ENCODE data around the gene EIF2AK2. TPM values are rescaled to one million over a fixed set of nuclear protein-coding genes. Genes with fewer than 3 reads are reported as not detected.

Gene EIF2AK2
- total RNA-seq, 1 donor from 2014 or later: 57.1 TPM

- intact Hi-C loops (cut with DNase I): no loop called here
- H3K4me3 ChIP-seq: no peak overlapping the region
- no peaks in the 10 kb centered on the region for H3K4me1 ChIP-seq
- DNase-seq (no peak), ATAC-seq (no peak)
- no peaks in the 10 kb centered on the region for H3K27me3 ChIP-seq
- TF ChIP-seq, protein P1, sequence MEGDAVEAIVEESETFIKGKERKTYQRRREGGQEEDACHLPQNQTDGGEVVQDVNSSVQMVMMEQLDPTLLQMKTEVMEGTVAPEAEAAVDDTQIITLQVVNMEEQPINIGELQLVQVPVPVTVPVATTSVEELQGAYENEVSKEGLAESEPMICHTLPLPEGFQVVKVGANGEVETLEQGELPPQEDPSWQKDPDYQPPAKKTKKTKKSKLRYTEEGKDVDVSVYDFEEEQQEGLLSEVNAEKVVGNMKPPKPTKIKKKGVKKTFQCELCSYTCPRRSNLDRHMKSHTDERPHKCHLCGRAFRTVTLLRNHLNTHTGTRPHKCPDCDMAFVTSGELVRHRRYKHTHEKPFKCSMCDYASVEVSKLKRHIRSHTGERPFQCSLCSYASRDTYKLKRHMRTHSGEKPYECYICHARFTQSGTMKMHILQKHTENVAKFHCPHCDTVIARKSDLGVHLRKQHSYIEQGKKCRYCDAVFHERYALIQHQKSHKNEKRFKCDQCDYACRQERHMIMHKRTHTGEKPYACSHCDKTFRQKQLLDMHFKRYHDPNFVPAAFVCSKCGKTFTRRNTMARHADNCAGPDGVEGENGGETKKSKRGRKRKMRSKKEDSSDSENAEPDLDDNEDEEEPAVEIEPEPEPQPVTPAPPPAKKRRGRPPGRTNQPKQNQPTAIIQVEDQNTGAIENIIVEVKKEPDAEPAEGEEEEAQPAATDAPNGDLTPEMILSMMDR (IDR thresholded peaks at IDR 0.05): no peak
- H3K27ac ChIP-seq: no peak overlapping the region
- peaks cover 86% of the 10 kb centered on the region for H3K36me3 ChIP-seq
- H3K9me3 ChIP-seq: no peaks in the 10 kb centered on the region
Observed at GRCh38 chr2:37109523-37109922, 47.3 kb downstream of the EIF2AK2 start.

GRCh38 chr2:37105150-37105549 is 51.6 kb downstream of the EIF2AK2 start:
- Histone ChIP-seq H3K27me3 (no peaks in the 10 kb centered on the region), H3K27ac (no peak overlapping the region), H3K4me1 (no peaks in the 10 kb centered on the region), H3K4me3 (no peak overlapping the region), H3K36me3 (peaks cover 84% of the 10 kb centered on the region), H3K9me3 (no peaks in the 10 kb centered on the region)
- TF ChIP-seq, protein P1 (IDR thresholded peaks at IDR 0.05): no peak
- ATAC-seq: no peak
- intact Hi-C loops (cut with DNase I): no loop called here
- no peak for DNase-seq

DNA sequence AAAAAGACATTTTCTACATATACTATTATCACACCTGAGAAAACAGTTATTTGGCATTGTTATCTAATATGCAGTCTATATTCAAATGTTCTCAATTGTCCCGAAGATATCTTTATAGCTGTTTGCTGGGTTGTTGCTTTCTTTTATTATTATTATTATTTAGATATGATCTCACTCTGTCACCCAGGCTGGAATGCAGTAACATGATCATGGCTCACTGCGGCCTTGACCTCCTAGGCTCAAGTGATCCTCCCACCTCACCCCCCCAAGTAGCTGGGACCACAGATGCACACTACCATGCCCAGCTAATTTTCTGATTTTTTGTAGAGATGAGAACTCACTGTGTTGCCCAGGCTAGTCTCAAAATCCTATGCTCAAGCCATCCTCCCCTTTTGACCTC is 52.6 kb downstream of the EIF2AK2 start:
- ATAC-seq (no peak), DNase-seq (no peak)
- H3K9me3 ChIP-seq: no peaks in the 10 kb centered on the region
- no peak overlapping the region for H3K27ac ChIP-seq
- peaks cover 79% of the 10 kb centered on the region for H3K36me3 ChIP-seq
- no peak overlapping the region for H3K4me3 ChIP-seq
- intact Hi-C loops (cut with DNase I): no loop called here
- H3K4me1 ChIP-seq: no peaks in the 10 kb centered on the region
- TF ChIP-seq, protein P1 (IDR thresholded peaks at IDR 0.05): no peak
- no peaks in the 10 kb centered on the region for H3K27me3 ChIP-seq

DNA sequence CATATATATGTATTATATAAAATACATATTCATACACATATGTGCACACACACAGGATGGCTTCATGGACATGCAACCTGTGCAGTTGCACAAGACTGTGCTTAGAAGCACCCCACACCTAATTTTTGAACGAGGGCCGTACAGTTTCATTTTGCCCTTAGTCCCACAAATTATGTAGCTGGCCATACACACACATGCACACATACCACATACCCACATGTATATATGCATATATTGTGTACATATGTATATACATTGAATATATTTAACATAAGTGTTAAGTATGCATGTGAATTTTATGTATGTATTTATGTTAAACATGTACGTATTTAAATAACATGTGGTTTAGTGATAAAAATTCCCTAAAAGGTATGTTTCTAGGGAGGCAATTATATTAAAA is 54.2 kb downstream of the EIF2AK2 start:
- intact Hi-C loops (cut with DNase I): no loop called here
- Histone ChIP-seq H3K27ac (no peak overlapping the region), H3K4me1 (no peaks in the 10 kb centered on the region), H3K27me3 (no peaks in the 10 kb centered on the region), H3K36me3 (peaks cover 74% of the 10 kb centered on the region), H3K9me3 (no peaks in the 10 kb centered on the region), H3K4me3 (no peak overlapping the region)
- DNase-seq (no peak), ATAC-seq (no peak)
- TF ChIP-seq, protein P1 (IDR thresholded peaks at IDR 0.05): no peak

DNA sequence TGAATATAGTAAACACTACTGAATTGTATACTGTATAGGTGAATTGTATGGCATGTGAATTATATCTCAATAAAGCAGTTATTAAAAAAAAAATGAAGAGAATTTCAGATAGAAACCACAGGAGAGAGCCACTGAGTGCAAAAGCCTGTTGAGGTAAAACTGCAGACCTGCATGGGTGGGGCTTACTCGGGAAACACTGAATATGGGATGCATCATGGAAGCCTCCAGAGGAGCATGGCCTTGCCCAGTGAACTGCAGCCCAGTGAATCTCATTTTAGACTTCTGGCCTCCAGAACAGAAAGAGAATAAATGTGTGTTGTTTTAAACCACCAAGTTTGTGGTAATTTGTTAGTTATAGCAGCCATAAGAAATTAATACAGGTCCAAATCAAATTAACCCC is 56.7 kb downstream of the EIF2AK2 start:
- peaks cover 73% of the 10 kb centered on the region for H3K36me3 ChIP-seq
- no peaks in the 10 kb centered on the region for H3K4me1 ChIP-seq
- H3K27ac ChIP-seq: no peak overlapping the region
- DNase-seq (no peak), ATAC-seq (no peak)
- no peaks in the 10 kb centered on the region for H3K27me3 ChIP-seq
- no peaks in the 10 kb centered on the region for H3K9me3 ChIP-seq
- intact Hi-C loops (cut with DNase I): no loop called here
- TF ChIP-seq, protein P1 (IDR thresholded peaks at IDR 0.05): no peak
- H3K4me3 ChIP-seq: no peak overlapping the region

DNA sequence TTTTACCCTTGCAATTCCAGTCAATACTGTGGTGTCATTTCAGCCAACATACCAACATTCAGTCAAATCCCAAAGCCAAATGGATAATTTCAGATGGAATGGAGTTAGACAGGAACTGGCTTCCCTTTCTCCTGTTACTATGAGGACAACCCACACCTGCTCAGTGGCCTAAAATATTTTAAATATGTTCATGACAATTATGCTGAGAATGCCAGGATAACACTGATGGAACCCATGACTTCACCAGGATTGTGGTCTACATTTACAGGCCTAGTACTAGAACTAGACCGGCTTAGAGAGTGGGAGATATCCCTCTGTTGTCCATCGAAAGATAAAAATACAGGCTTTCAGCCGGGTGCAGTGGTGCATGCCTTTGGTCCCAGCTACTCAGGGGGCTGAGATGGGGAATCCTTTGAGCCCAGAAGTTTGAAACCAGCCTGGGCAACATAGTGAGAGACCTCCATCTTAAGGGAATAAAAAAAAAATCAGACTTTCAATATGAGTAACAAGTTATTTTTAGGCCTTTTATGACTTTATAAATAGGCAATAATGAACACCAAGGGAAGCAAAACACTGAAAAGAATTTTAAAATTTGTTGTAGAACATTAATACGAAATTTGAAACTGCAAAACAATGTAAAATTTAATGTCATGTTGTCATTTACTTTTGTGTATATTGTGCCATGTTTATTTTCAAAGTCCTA is 58.2 kb downstream of the EIF2AK2 start:
- Histone ChIP-seq H3K27ac (no peak overlapping the region), H3K9me3 (no peaks in the 10 kb centered on the region), H3K4me3 (no peak overlapping the region), H3K36me3 (peaks cover 87% of the 10 kb centered on the region), H3K27me3 (no peaks in the 10 kb centered on the region), H3K4me1 (no peaks in the 10 kb centered on the region)
- TF ChIP-seq, protein P1 (IDR thresholded peaks at IDR 0.05): no peak
- ATAC-seq (no peak), DNase-seq (no peak)
- intact Hi-C loops (cut with DNase I): no loop called here

Data from upper lobe of right lung (tissue), 1 donor.